K562 (cell line): ENCODE results near the gene PPP1CB.

Source experiments
- GABPB1 ChIP-seq: sonication (generic); formaldehyde crosslinking; IDR thresholded peaks from 2 replicates; pipeline ENCODE4 v1.8.0; 2022; ENCODE audit warnings: mild to moderate bottlenecking, missing genetic modification reagents
- MXI1 ChIP-seq: IDR thresholded peaks from 2 replicates; pipeline ENCODE4 v1.6.1; 2011; ENCODE audit warnings: low read depth, mild to moderate bottlenecking, improper control_type of control experiment, low read length
- MYNN ChIP-seq, 2 experiments: sonication (generic); formaldehyde crosslinking in 1 of 2; IDR thresholded peaks; 2 replicates each; pipeline versions ENCODE4 v1.5.0 to v1.6.1; 2016 to 2020; ENCODE audit warnings: antibody characterized with exemption in 1 of 2, missing genetic modification reagents in 1 of 2
- PHF8 ChIP-seq: fragments of 200-600 bp; sonication (generic); IDR thresholded peaks from 2 replicates; pipeline ENCODE4 v1.6.1; 2012; ENCODE audit warnings: mixed run types, mild to moderate bottlenecking, inconsistent platforms, low read length, moderate library complexity, borderline replicate concordance
- ZFP1 ChIP-seq: fragments of 450-650 bp; formaldehyde crosslinking; IDR thresholded peaks from 2 replicates; pipeline ENCODE4 v1.4.0; 2020; ENCODE audit warnings: mild to moderate bottlenecking, mixed read lengths
- ZNF274 ChIP-seq: IDR thresholded peaks from 2 replicates; pipeline ENCODE4 v1.6.1; 2011; ENCODE audit warnings: low read depth, mild to moderate bottlenecking, low read length, moderate library complexity, borderline replicate concordance

GRCh38 chr2:28705751-28706440 lies 45.7 kb upstream of the PPP1CB start:
- TF ChIP-seq GABPB1 (CRISPR knock-in tag) (no peak), PHF8 (no peak), MYNN (IDR thresholded peaks at IDR 0.05) (no peak), MYNN (CRISPR knock-in tag; IDR thresholded peaks at IDR 0.05) (no peak), ZNF274 (no peak), MXI1 (no peak), ZFP1 (CRISPR knock-in tag) (no peak)
